ENCODE results near the gene PROX1.

The PROX1 gene

DNA sequence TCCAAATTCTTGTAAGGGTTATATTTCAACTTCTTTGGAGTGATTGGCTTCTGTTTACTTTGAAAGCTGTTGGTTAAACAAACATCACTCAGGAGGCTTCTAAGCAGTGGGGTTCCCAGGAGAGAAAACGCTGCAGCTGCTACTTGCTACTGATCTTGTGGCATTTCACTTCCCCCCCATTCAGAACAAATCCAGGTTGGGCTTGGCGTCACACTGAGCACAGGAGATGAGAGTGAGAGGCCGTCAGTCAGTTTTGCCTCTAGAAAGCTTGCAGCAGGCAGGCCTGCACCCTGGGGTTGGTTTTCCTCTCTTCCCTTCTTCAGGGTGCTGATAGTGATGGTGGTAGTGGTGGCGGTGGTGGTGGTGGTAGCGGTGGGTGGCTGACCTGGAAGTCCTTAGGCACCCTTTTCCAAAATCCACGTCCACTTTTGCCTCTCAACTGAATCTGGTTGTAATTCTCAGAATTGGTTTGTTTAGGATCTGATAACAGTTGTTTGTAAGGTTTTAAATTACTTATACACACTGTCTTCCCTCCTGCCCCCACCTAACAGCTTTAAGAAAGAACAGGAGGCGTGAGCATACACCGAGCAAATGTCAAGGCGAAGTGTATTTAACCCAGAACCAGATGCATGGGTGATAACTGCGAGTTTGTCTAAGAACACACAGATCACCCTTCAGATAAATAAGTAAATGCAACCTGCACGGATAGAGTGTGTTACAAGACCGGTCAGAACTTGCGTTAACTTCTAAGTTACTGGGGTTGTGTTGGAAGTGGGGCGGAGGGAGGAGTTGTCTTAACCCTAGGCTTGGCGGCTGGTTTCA lies 3.2 kb upstream of the PROX1 start:
- Histone ChIP-seq H3K36me3 (ENCODE audit: control insufficient read depth, low read length) (no peaks in the 10 kb centered on the region), H3K79me2 (ENCODE audit: control insufficient read depth, low read length) (peaks cover 5% of the 10 kb centered on the region), H3K4me2 (ENCODE audit: low read length) (peak overlapping the region; percentile 76), H3K4me3 (ENCODE audit: low read length) (peak overlapping the region; percentile 84), H3K27ac (ENCODE audit: low read depth, low read length) (no peak overlapping the region), H3F3A (ENCODE audit: control insufficient read depth, insufficient read depth) (peaks cover 13% of the 10 kb centered on the region), H3K4me1 (ENCODE audit: control insufficient read depth, low read length) (peaks cover 27% of the 10 kb centered on the region), H3K27me3 (ENCODE audit: control insufficient read depth, low read length) (peaks cover 68% of the 10 kb centered on the region), H3K9me2 (replicated peaks; ENCODE audit: control insufficient read depth, low read length) (no peaks in the 10 kb centered on the region), H4K20me1 (ENCODE audit: control insufficient read depth, insufficient read depth, low read depth, low read length) (peaks cover 7% of the 10 kb centered on the region), H3K9me3 (ENCODE audit: control insufficient read depth, insufficient read depth, low read length) (no peaks in the 10 kb centered on the region)
- TF ChIP-seq EZH2phosphoT487 (IDR thresholded peaks at IDR 0.05; ENCODE audit: borderline replicate concordance, low read length) = no peak
- TF ChIP-seq, protein P1, sequence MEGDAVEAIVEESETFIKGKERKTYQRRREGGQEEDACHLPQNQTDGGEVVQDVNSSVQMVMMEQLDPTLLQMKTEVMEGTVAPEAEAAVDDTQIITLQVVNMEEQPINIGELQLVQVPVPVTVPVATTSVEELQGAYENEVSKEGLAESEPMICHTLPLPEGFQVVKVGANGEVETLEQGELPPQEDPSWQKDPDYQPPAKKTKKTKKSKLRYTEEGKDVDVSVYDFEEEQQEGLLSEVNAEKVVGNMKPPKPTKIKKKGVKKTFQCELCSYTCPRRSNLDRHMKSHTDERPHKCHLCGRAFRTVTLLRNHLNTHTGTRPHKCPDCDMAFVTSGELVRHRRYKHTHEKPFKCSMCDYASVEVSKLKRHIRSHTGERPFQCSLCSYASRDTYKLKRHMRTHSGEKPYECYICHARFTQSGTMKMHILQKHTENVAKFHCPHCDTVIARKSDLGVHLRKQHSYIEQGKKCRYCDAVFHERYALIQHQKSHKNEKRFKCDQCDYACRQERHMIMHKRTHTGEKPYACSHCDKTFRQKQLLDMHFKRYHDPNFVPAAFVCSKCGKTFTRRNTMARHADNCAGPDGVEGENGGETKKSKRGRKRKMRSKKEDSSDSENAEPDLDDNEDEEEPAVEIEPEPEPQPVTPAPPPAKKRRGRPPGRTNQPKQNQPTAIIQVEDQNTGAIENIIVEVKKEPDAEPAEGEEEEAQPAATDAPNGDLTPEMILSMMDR (IDR thresholded peaks at IDR 0.05; ENCODE audit: low read depth, low read length, poor library complexity, severe bottlenecking) = no peak

DNA sequence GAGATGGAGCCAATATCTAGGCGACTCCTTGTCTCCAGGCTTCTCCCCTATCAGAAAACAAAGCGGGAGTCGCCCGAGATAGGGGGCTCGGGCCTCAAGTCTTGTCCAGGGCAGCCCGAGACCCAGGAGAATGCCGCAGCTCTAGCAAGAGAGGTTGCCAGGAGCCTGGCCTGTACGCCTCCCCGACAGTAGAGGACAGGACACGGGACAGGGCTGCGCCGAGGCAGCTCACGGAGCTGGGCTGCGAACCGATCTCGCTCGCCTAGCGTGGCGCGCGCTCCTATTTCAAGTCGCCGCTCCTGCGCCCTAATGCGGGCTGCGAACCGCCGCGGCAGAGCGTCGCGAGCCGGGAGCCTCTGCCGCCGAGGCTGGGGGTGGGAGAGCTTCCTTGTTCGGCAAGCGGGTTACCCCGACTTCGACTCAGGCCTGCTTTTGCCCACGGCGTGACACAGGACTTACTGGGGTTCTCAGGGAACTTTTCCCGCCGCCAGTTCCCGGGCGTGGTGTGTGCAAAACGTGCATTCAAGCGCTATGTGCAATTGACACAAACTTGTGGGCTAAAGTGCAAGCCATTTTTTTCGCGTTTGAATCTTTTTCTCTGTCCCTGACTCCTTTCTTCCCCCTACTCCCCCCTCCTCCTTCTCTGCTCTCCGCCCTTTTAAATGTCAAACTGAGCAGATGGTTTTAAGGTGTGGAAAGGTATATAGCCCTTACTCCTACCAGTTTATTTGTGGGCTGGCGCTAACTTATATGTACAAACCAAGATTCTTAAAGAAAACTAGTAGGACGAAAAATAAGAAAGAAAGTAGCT lies 2.4 kb upstream of the PROX1 start:
- Histone ChIP-seq H4K20me1 (ENCODE audit: control insufficient read depth, insufficient read depth, low read depth, low read length) (peaks cover 7% of the 10 kb centered on the region), H3K4me2 (ENCODE audit: low read length) (peak overlapping the region; percentile 76), H3K79me2 (ENCODE audit: control insufficient read depth, low read length) (peaks cover 12% of the 10 kb centered on the region), H3K9me3 (ENCODE audit: control insufficient read depth, insufficient read depth, low read length) (no peaks in the 10 kb centered on the region), H3K27me3 (ENCODE audit: control insufficient read depth, low read length) (peaks cover 67% of the 10 kb centered on the region), H3K9me2 (replicated peaks; ENCODE audit: control insufficient read depth, low read length) (no peaks in the 10 kb centered on the region), H3K27ac (ENCODE audit: low read depth, low read length) (no peak overlapping the region), H3K4me1 (ENCODE audit: control insufficient read depth, low read length) (peaks cover 35% of the 10 kb centered on the region), H3F3A (ENCODE audit: control insufficient read depth, insufficient read depth) (peaks cover 13% of the 10 kb centered on the region), H3K36me3 (ENCODE audit: control insufficient read depth, low read length) (no peaks in the 10 kb centered on the region), H3K4me3 (ENCODE audit: low read length) (peak overlapping the region; percentile 84)
- TF ChIP-seq, protein P1 (IDR thresholded peaks at IDR 0.05; ENCODE audit: low read depth, low read length, poor library complexity, severe bottlenecking) = no peak
- TF ChIP-seq EZH2phosphoT487 (IDR thresholded peaks at IDR 0.05; ENCODE audit: borderline replicate concordance, low read length) = peak; percentile 90

DNA sequence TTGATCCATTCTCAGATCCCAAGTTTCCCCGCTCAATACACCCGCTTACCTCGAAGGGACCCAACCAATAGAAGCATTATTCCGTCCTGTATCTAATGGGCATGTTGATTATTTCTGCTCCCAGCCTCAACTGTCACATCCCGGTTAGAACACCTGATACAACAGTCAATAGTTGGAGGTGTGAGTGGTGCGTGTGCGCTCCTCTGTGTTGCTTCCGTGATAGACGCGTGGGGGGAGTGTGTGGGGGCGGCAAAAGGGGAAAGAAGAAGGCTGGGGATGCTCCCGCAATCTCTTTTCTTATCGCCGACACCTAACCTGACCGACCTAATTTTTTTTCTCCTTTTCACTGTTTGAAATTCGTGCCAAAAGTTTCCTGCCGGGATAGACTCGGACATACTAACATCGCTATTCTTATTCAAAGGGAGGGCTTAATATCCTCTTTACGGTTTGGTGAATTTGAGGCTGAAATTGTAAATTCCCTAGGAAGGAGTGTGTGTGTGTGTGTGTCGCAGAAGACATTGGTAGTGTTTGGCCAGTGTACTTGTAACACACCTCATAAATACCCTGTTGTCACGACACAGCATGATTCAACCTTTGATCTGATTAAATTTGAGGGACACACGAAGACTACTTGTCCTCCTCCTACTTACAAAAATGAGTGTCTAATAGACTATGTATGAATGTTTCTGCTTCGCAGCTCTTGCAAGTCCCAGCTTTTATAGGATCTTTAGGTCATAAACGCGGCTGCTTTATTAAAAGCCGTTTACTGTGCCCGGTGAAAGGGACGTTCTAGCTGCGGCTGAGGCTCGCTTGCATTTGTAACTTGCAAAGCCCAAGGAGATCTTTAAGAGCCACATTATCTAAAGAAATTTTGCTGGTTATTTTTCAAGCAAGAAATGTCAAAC lies 1.5 kb upstream of the PROX1 start:
- TF ChIP-seq, protein P1 (IDR thresholded peaks at IDR 0.05; ENCODE audit: low read depth, low read length, poor library complexity, severe bottlenecking) = no peak
- TF ChIP-seq EZH2phosphoT487 (IDR thresholded peaks at IDR 0.05; ENCODE audit: borderline replicate concordance, low read length) = peak; percentile 27; the same call in 1 of the 2 replicates
- Histone ChIP-seq H3K9me3 (ENCODE audit: control insufficient read depth, insufficient read depth, low read length) (no peaks in the 10 kb centered on the region), H3K27ac (ENCODE audit: low read depth, low read length) (no peak overlapping the region), H3K79me2 (ENCODE audit: control insufficient read depth, low read length) (peaks cover 20% of the 10 kb centered on the region), H3K36me3 (ENCODE audit: control insufficient read depth, low read length) (no peaks in the 10 kb centered on the region), H3K4me1 (ENCODE audit: control insufficient read depth, low read length) (peaks cover 44% of the 10 kb centered on the region), H4K20me1 (ENCODE audit: control insufficient read depth, insufficient read depth, low read depth, low read length) (peaks cover 7% of the 10 kb centered on the region), H3K9me2 (replicated peaks; ENCODE audit: control insufficient read depth, low read length) (no peaks in the 10 kb centered on the region), H3F3A (ENCODE audit: control insufficient read depth, insufficient read depth) (peaks cover 17% of the 10 kb centered on the region), H3K4me3 (ENCODE audit: low read length) (peak overlapping the region; percentile 84), H3K4me2 (ENCODE audit: low read length) (peak overlapping the region; percentile 76), H3K27me3 (ENCODE audit: control insufficient read depth, low read length) (peaks cover 58% of the 10 kb centered on the region)

Data from DOHH2 (cell line).